NCI-H128 (cell line): Measurements from ENCODE around the gene CTBP2.
A peak's percentile ranks its signal among the peaks of the same experiment; 100 is the strongest.

Experiments used
- DNase-seq: peaks from one replicate; lab custom pipeline; 2025; ENCODE audit not compliant: unreplicated experiment; lab: John Stamatoyannopoulos, UW

The CTBP2 gene

GRCh38 chr10:125049216-125049881 lies 111.0 kb downstream of the CTBP2 start:
- DNase-seq, result no peak

GRCh38 chr10:125048094-125048864 lies 112.1 kb downstream of the CTBP2 start:
- DNase-seq, result peak; percentile 8

GRCh38 chr10:125043841-125044658 lies 116.3 kb downstream of the CTBP2 start:
- no peak for DNase-seq

- DNase-seq, result no peak
Measured at GRCh38 chr10:125041856-125042506, 118.4 kb downstream of the CTBP2 start.

- DNase-seq, result no peak
Measured at GRCh38 chr10:125039354-125039769, 121.0 kb downstream of the CTBP2 start.

GRCh38 chr10:125038637-125039036 lies 121.7 kb downstream of the CTBP2 start:
- no peak for DNase-seq

GRCh38 chr10:125037145-125037877 lies 123.1 kb downstream of the CTBP2 start:
- no peak for DNase-seq

GRCh38 chr10:125035588-125036295 lies 124.6 kb downstream of the CTBP2 start:
- DNase-seq, result no peak

- no peak for DNase-seq
Measured at GRCh38 chr10:125035136-125035535, 125.2 kb downstream of the CTBP2 start.

GRCh38 chr10:125034675-125035074 lies 125.7 kb downstream of the CTBP2 start:
- no peak for DNase-seq

- no peak for DNase-seq
Measured at GRCh38 chr10:125033146-125033924, 127.0 kb downstream of the CTBP2 start.

- DNase-seq, result no peak
Measured at GRCh38 chr10:125032474-125033020, 127.8 kb downstream of the CTBP2 start.

GRCh38 chr10:125030567-125031197 lies 129.7 kb downstream of the CTBP2 start:
- no peak for DNase-seq

- DNase-seq, result no peak
Measured at GRCh38 chr10:125029584-125030242, 130.7 kb downstream of the CTBP2 start.

- no peak for DNase-seq
Measured at GRCh38 chr10:125027871-125028869, 132.2 kb downstream of the CTBP2 start.

GRCh38 chr10:125026974-125027735 lies 133.2 kb downstream of the CTBP2 start:
- no peak for DNase-seq
